Suprapubic skin (tissue), 4 donors: ENCODE data around the gene ZDHHC11B. TPM values are rescaled to one million over a fixed set of nuclear protein-coding genes. Genes with fewer than 3 reads are reported as not detected.

Source experiments
- DNase-seq, 2 donors: peaks; one replicate each; pipeline ENCODE4 v3.0.0-alpha.2; 2019; ENCODE audit warnings: low spot score in 2 of 2
- H3K27ac ChIP-seq: fragments of 200-600 bp; sonication (generic); one replicate; pipeline ENCODE4 v1.5.1; 2019
- H3K27me3 ChIP-seq: fragments of 200-600 bp; sonication (generic); one replicate; pipeline ENCODE4 v1.5.1; 2019
- H3K36me3 ChIP-seq: fragments of 200-600 bp; sonication (generic); one replicate; pipeline ENCODE4 v1.5.1; 2019
- H3K4me1 ChIP-seq: fragments of 200-600 bp; sonication (generic); one replicate; pipeline ENCODE4 v1.5.1; 2019
- H3K4me3 ChIP-seq: fragments of 200-600 bp; sonication (generic); one replicate; pipeline ENCODE4 v1.5.1; 2019; ENCODE audit warnings: mild to moderate bottlenecking
- H3K9me3 ChIP-seq: fragments of 200-600 bp; sonication (generic); one replicate; pipeline ENCODE4 v1.5.1; 2019
- EP300 ChIP-seq: sonication (generic); formaldehyde crosslinking; IDR thresholded peaks from one replicate; pipeline ENCODE4 v1.6.1; 2017; ENCODE audit warnings: antibody characterized with exemption
- POLR2A ChIP-seq, 2 donors: fragments of 450-650 bp; IDR thresholded peaks; one replicate each; pipeline ENCODE4 v1.6.1; 2017; ENCODE audit warnings: antibody characterized with exemption in 2 of 2, mild to moderate bottlenecking in 2 of 2, moderate library complexity in 2 of 2
- POLR2AphosphoS5 ChIP-seq, 3 donors: sonication (generic); formaldehyde crosslinking; IDR thresholded peaks; one replicate each; pipeline ENCODE4 v1.6.1; 2017; ENCODE audit warnings: antibody characterized with exemption in 3 of 3
- WGBS: methylation state at CpG from one replicate; pipeline ENCODE4 v1.1.5; 2018; 5-methylcytosine and 5-hydroxymethylcytosine counted together
- total RNA-seq, 4 donors: library from RNA; depleted of rRNA; stranded (reverse); fragments of >200 nt; gene quantifications; one replicate each; pipeline ENCODE4 v1.1.0, GENCODE V29; 2016
- TF ChIP-seq, protein P1 (sequence below), 2 donors: fragments of 200-600 bp in 1 of 2; fragments of 450-650 bp in 1 of 2; sonication (generic) in 1 of 2; IDR thresholded peaks; one replicate each; pipeline ENCODE4 v1.5.1; 2016 to 2019; ENCODE audit warnings: antibody characterized with exemption in 2 of 2, mild to moderate bottlenecking in 1 of 2, moderate library complexity in 1 of 2

The ZDHHC11B gene
- total RNA-seq, 4 donors from 2014 or later = 9.3 to 35.2 (median 19.4) TPM

DNA sequence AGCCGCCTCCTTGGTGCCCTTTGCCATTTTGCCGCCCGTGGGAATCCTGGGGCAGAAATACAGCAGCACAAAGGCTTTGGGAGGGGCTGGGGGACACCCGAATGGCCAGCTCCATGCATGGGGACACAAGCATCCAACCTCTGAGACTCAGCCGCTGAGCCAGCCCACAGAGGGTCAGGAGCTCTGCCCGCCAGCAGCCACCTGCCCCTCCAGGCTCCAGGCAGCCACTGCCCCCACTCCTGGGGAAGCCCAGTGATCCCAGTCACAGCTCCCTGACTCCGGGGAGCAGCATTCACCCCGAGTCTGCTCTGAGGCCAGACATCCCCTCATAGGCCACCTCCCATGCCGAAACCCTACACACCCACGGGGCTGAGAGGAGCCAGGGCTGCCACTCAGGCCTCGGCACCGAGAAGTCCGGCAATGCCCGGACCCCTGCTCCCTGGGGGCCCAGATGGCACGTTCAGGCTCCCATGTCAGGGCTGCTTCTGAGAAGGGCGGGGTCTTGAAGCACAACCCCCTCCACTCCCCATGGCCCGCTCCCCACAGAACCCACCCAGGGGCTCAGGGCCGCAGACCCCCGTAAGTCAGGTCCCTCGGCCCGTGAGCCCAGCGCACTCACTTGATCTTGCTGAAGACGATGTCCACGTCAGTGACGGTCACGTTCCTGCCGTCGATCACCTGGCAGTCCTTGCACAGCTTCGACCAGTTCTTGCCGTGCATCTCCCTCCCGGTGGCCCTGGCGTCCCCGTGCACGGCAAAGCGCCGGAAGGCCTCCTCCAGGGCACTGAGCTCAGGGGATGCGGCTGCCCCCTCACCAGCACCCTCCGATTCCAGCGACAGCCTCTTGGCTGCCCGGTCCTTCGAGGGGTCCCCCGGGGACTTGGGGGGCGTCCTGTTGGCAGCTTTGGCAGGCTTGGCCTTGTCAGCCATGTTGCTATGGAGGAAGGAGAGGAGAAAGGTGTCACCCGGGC lies 107.1 kb downstream of the ZDHHC11B start:
- no peaks in the 10 kb centered on the region for H3K9me3 ChIP-seq
- H3K27ac ChIP-seq = no peak overlapping the region
- TF ChIP-seq POLR2A (IDR thresholded peaks at IDR 0.05) = no peak
- TF ChIP-seq, protein P1, sequence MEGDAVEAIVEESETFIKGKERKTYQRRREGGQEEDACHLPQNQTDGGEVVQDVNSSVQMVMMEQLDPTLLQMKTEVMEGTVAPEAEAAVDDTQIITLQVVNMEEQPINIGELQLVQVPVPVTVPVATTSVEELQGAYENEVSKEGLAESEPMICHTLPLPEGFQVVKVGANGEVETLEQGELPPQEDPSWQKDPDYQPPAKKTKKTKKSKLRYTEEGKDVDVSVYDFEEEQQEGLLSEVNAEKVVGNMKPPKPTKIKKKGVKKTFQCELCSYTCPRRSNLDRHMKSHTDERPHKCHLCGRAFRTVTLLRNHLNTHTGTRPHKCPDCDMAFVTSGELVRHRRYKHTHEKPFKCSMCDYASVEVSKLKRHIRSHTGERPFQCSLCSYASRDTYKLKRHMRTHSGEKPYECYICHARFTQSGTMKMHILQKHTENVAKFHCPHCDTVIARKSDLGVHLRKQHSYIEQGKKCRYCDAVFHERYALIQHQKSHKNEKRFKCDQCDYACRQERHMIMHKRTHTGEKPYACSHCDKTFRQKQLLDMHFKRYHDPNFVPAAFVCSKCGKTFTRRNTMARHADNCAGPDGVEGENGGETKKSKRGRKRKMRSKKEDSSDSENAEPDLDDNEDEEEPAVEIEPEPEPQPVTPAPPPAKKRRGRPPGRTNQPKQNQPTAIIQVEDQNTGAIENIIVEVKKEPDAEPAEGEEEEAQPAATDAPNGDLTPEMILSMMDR (IDR thresholded peaks at IDR 0.05) = no peak
- no peaks in the 10 kb centered on the region for H3K27me3 ChIP-seq
- H3K4me3 ChIP-seq = no peak overlapping the region
- WGBS = 92% methylated on average over 23 of the region's 44 CpGs
- H3K4me1 ChIP-seq = peaks cover 25% of the 10 kb centered on the region
- no peaks in the 10 kb centered on the region for H3K36me3 ChIP-seq
- peak; percentile 59 to 77 for DNase-seq

DNA sequence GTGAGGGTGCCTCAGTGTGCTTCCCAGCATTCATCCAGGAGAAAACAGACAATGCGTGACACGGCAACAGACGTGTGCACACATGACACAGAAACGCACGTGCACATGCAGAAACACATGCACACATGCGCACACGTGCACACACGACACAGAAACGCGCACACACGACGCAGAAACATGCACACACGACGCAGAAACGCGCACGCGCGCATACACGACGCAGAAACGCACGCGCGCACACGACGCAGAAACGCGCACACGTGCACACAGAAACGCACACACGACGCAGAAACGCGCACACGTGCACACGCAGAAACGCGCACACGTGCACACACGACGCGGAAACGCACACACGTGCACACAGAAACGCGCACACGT lies 107.8 kb downstream of the ZDHHC11B start:
- WGBS = 95% methylated on average over 48 of the region's 48 CpGs
- H3K36me3 ChIP-seq = no peaks in the 10 kb centered on the region

DNA sequence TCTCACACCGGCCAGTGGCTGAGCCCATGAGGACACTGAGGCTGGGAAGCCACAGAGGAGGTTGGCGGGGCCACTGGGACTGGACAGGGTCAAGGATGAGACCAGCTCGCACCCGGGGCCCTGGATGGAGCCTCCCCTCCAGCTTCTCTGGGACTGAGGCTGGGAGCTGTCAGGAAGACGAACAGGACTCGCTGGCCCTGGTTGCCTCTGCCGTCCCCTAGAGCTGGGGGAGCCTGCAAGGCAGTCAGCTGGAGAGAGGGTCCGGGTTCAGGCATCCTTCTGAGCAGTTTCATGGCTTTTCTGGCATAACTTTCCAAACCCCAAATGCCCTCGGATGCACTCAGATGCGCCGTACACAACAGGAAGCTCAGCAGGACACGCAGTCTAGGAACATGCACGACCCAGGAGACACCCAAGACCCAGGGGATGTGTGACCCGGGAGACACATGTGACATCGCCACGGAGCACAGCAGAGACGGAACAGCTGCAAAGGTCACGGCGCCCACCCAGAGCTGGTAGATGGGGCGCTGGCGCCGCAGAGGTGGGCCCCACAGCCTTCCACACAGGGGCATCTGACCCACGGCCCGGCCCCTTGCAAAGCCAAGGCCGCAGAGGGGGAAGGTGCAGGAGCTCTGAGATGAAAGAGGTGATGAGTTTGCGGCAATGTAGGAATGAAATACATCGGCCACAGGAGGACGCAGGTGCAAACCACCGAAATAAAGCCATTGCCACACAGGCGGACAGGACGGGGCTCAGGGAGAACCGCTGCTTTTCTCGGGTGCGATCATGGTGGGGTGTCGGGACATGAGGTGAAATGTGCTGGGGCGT lies 108.4 kb downstream of the ZDHHC11B start:
- H3K27ac ChIP-seq = no peak overlapping the region
- 92% methylated on average over 29 of the region's 36 CpGs for WGBS
- no peaks in the 10 kb centered on the region for H3K27me3 ChIP-seq
- peak; percentile 58 to 72 for DNase-seq
- H3K9me3 ChIP-seq = no peaks in the 10 kb centered on the region
- no peak for TF ChIP-seq POLR2AphosphoS5 (IDR thresholded peaks at IDR 0.05)
- TF ChIP-seq, protein P1 (IDR thresholded peaks at IDR 0.05) = no peak
- TF ChIP-seq POLR2A (IDR thresholded peaks at IDR 0.05) = no peak
- TF ChIP-seq EP300 = no peak
- no peaks in the 10 kb centered on the region for H3K36me3 ChIP-seq
- peaks cover 38% of the 10 kb centered on the region for H3K4me1 ChIP-seq
- no peak overlapping the region for H3K4me3 ChIP-seq

More for the DNA sequence above, 107.8 kb downstream of the ZDHHC11B start:
- Histone ChIP-seq H3K27ac (no peak overlapping the region), H3K27me3 (no peaks in the 10 kb centered on the region), H3K9me3 (no peaks in the 10 kb centered on the region), H3K4me1 (peaks cover 32% of the 10 kb centered on the region), H3K4me3 (no peak overlapping the region)
- no peak for DNase-seq
- TF ChIP-seq EP300 (no peak), POLR2AphosphoS5 (IDR thresholded peaks at IDR 0.05) (no peak), POLR2A (IDR thresholded peaks at IDR 0.05) (no peak)
- TF ChIP-seq, protein P1 (IDR thresholded peaks at IDR 0.05) = no peak

DNA sequence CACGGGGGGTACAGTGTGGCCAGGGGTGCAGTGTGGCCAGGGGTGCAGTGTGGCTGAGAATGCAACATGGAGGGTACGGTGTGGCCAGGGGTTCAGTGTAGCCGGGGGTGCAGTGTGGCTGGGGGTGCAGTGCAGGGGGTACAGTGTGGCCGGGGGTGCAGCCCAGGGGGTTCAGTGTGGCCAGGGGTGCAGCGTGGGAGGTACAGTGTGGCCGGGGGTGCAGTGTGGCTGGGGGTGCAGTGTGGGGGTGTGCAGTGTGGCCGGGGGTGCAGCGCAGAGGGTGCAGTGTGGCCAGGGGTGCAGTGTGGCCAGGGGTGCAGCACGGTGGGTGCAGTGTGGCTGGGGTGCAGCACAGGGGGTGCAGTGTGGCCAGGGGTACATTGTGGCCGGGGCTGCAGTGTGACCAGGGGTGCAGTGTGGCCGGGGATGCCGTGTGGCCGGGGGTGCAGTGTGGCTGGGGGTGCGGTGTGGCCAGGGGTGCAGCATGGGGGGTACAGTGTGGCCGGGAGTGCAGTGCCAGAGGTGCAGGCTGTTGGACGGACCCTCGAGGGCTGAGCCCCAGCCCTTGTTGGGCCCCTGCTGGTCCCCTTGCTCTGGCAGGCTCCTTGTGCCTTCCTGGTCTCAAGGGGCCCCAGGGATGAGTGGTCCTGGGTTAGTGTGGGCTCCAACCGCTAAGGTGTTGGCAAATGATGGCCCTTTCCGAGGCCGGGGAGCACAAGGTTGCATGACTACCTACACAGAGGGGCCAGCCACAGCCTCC lies 109.2 kb downstream of the ZDHHC11B start:
- WGBS = 72% methylated on average over 18 of the region's 20 CpGs
- DNase-seq = peak; percentile 60 to 68
- no peaks in the 10 kb centered on the region for H3K9me3 ChIP-seq

More for the DNA sequence above, 109.2 kb downstream of the ZDHHC11B start:
- Histone ChIP-seq H3K27ac (no peak overlapping the region), H3K36me3 (no peaks in the 10 kb centered on the region), H3K27me3 (no peaks in the 10 kb centered on the region), H3K4me1 (peaks cover 42% of the 10 kb centered on the region), H3K4me3 (no peak overlapping the region)
- no peak for TF ChIP-seq EP300
- TF ChIP-seq, protein P1 (IDR thresholded peaks at IDR 0.05) = no peak
- no peak for TF ChIP-seq POLR2AphosphoS5 (IDR thresholded peaks at IDR 0.05)
- TF ChIP-seq POLR2A (IDR thresholded peaks at IDR 0.05) = no peak
